K562 (cell line): ENCODE data around the gene NUFIP2. TPM values are rescaled to one million over a fixed set of nuclear protein-coding genes. Genes with fewer than 3 reads are reported as not detected.

Experiments
- CCNT2 ChIP-seq: IDR thresholded peaks from 2 replicates; pipeline ENCODE4 v1.6.1; 2011; ENCODE audit warnings: borderline replicate concordance, low read depth, mild to moderate bottlenecking, moderate library complexity, mixed read lengths, low read length; ENCODE audit not compliant: insufficient read length; ENCODE audit errors: extremely low read depth
- CREB1 ChIP-seq, 2 experiments: sonication (generic) in 1 of 2; formaldehyde crosslinking in 1 of 2; IDR thresholded peaks; 2 replicates each; pipeline versions ENCODE4 v1.6.1 to v1.8.0; 2012 to 2022; ENCODE audit warnings: inconsistent platforms in 1 of 2, mild to moderate bottlenecking in 1 of 2, missing genetic modification reagents in 1 of 2, moderate library complexity in 1 of 2
- CREBBP ChIP-seq: IDR thresholded peaks from one replicate; pipeline ENCODE4 v1.6.1; 2012; ENCODE audit warnings: low read depth, mild to moderate bottlenecking, control low read depth, inconsistent platforms, low read length
- DDX20 ChIP-seq: fragments of 450-650 bp; IDR thresholded peaks from 2 replicates; pipeline ENCODE4 v1.6.1; 2016; ENCODE audit warnings: missing genetic modification characterization, low read depth, mild to moderate bottlenecking, missing compliant biosample characterization, moderate library complexity
- FOXA1 ChIP-seq: fragments of 450-650 bp; IDR thresholded peaks from 2 replicates; pipeline ENCODE4 v1.6.1; 2016; ENCODE audit warnings: mild to moderate bottlenecking, borderline replicate concordance
- FOXP1 ChIP-seq: sonication (generic); formaldehyde crosslinking; IDR thresholded peaks from 2 replicates; pipeline ENCODE4 v1.8.0; 2022; ENCODE audit warnings: mild to moderate bottlenecking, missing genetic modification reagents
- MYC ChIP-seq, 2 experiments: fragments of 250-450 bp in 1 of 2; sonication (Bioruptor Pico) in 1 of 2; IDR thresholded peaks; 2 replicates each; pipeline versions ENCODE4 v1.5.1 to v1.6.1; 2012 to 2021; ENCODE audit warnings: low read depth in 2 of 2, borderline replicate concordance in 1 of 2, improper control_type of control experiment in 1 of 2, low read length in 1 of 2, mild to moderate bottlenecking in 1 of 2, moderate library complexity in 1 of 2
- PKNOX1 ChIP-seq: fragments of 450-650 bp; IDR thresholded peaks from 2 replicates; pipeline ENCODE4 v1.6.1; 2016
- POLR2AphosphoS5 ChIP-seq: IDR thresholded peaks from 2 replicates; pipeline ENCODE4 v1.6.1; 2011; ENCODE audit warnings: mild to moderate bottlenecking, low read depth, low read length, moderate library complexity; ENCODE audit not compliant: control insufficient read depth, insufficient read depth
- RBM22 ChIP-seq: fragments of 200-400 bp; formaldehyde crosslinking; IDR thresholded peaks from 2 replicates; pipeline ENCODE4 v1.6.1; 2018; ENCODE audit warnings: low read length, low read depth; ENCODE audit not compliant: poor library complexity, severe bottlenecking
- SMARCA4 ChIP-seq: fragments of 450-650 bp; IDR thresholded peaks from 2 replicates; pipeline ENCODE4 v1.6.1; 2016
- SNRNP70 ChIP-seq: fragments of 200-400 bp; formaldehyde crosslinking; optimal IDR thresholded peaks from 2 replicates; pipeline ENCODE3; 2017; ENCODE audit warnings: low read depth, low read length
- SRF ChIP-seq, 2 experiments: fragments of 250-450, 450-650 bp in 1 of 2; sonication (Bioruptor Pico) in 1 of 2; sonication (generic) in 1 of 2; formaldehyde crosslinking; IDR thresholded peaks; 2 replicates each; pipeline versions ENCODE4 v1.5.0 to v1.5.1; 2020 to 2022; ENCODE audit warnings: mild to moderate bottlenecking in 1 of 2, missing genetic modification reagents in 1 of 2
- TAF15 ChIP-seq: fragments of 200-400 bp; formaldehyde crosslinking; IDR thresholded peaks from 2 replicates; pipeline ENCODE4 v1.6.1; 2017; ENCODE audit warnings: mild to moderate bottlenecking, low read depth, low read length, moderate library complexity
- TEAD1 ChIP-seq, 2 experiments: fragments of 450-650 bp in 1 of 2; sonication (generic) in 1 of 2; formaldehyde crosslinking; IDR thresholded peaks; 2 replicates each; pipeline versions ENCODE4 v1.4.0 to v1.8.0; 2020 to 2022; ENCODE audit warnings: mild to moderate bottlenecking in 2 of 2, missing genetic modification reagents in 1 of 2
- YY1 ChIP-seq, 3 experiments: IDR thresholded peaks; 2 replicates each; pipeline ENCODE4 v1.6.1; 2011; ENCODE audit warnings: low read length in 2 of 3, mild to moderate bottlenecking in 2 of 3, moderate library complexity in 2 of 3, borderline replicate concordance in 1 of 3, control low read depth in 1 of 3, low read depth in 1 of 3; ENCODE audit not compliant: insufficient read depth in 3 of 3, insufficient replicate concordance in 2 of 3, control insufficient read depth in 1 of 3, insufficient read length in 1 of 3; ENCODE audit errors: extremely low read depth in 1 of 3
- ZFP1 ChIP-seq: fragments of 450-650 bp; formaldehyde crosslinking; IDR thresholded peaks from 2 replicates; pipeline ENCODE4 v1.4.0; 2020; ENCODE audit warnings: mild to moderate bottlenecking, mixed read lengths
- ZNF518B ChIP-seq: fragments of 250-450 bp; sonication (Bioruptor Pico); IDR thresholded peaks from 2 replicates; pipeline ENCODE4 v1.5.0; 2021; ENCODE audit warnings: mild to moderate bottlenecking, moderate library complexity
- ZNF655 ChIP-seq: fragments of 250-450 bp; sonication (Bioruptor Pico); IDR thresholded peaks from 2 replicates; pipeline ENCODE4 v1.5.0; 2021
- ZNF77 ChIP-seq: fragments of 250-450 bp; sonication (Bioruptor Pico); IDR thresholded peaks from 2 replicates; pipeline ENCODE4 v1.5.0; 2020
- polyA plus RNA-seq, 8 experiments: library from polyadenylated mRNA; depleted of rRNA in 4 of 8; stranded (reverse) in 5 of 8; unstranded in 3 of 8; fragments of >200 nt; fragmentation: Nextera tagmentation in 2 of 8; fragmentation: Illumina TruSeq in 1 of 8; extraction: Ambion mirVana in 2 of 8; extraction: Trizol in 1 of 8; gene quantifications; 2 replicates each; pipeline versions ENCODE4 v1.2.1 to v1.2.3, GENCODE V29; 2011 to 2014; ENCODE audit warnings: inconsistent platforms in 1 of 8, missing spikeins in 1 of 8
- total RNA-seq, 7 experiments: library from RNA; depleted of rRNA in 6 of 7; stranded (reverse); fragments of >200 nt in 6 of 7; fragmentation: Illumina TruSeq in 2 of 7; extraction: Trizol in 2 of 7; gene quantifications; 2 replicates each; pipeline versions ENCODE4 v1.2.1 to v1.2.3, GENCODE V29; 2011 to 2021; ENCODE audit warnings: low replicate concordance in 1 of 7

NUFIP2 gene
- total and polyA plus RNA-seq, 9 of the 15 experiments (the other 6 are each of a cell fraction or from before 2014, with no cell fraction given) = 4.9 to 40.7 (median 18.5) TPM

GRCh38 chr17:29293890-29294579, at the start of gene NUFIP2 (continued):
- peak; percentile 72 for TF ChIP-seq MYC (IDR thresholded peaks at IDR 0.05; ENCODE audit: low read depth, low read length)
- TF ChIP-seq MYC (CRISPR knock-in tag; IDR thresholded peaks at IDR 0.05; ENCODE audit: borderline replicate concordance, low read depth) = no peak
- TF ChIP-seq SNRNP70 = no peak
- no peak for TF ChIP-seq ZNF655
- TF ChIP-seq CREBBP = no peak
- no peak for TF ChIP-seq ZNF77 (CRISPR knock-in tag)
- 0 out of 2 replicates have a peak, but pooled peaks have one; percentile 24 for TF ChIP-seq ZFP1 (CRISPR knock-in tag)
- TF ChIP-seq POLR2AphosphoS5 = peak; percentile 98
- no peak for TF ChIP-seq FOXA1
- TF ChIP-seq DDX20 (tag) = no peak
- TF ChIP-seq FOXP1 (CRISPR knock-in tag) = peak; percentile 49; the same call in 1 of the 2 replicates
- peak; percentile 99 for TF ChIP-seq PKNOX1
- TF ChIP-seq SMARCA4 = no peak; the same call in 1 of the 2 replicates
- TF ChIP-seq ZNF518B (CRISPR knock-in tag) = no peak
- peak; percentile 82 for TF ChIP-seq CREB1 (IDR thresholded peaks at IDR 0.05)
- peak; percentile 83 for TF ChIP-seq CREB1 (CRISPR knock-in tag; IDR thresholded peaks at IDR 0.05)
- TF ChIP-seq CCNT2 = peak; percentile 78
- TF ChIP-seq TEAD1 (CRISPR knock-in tag; IDR thresholded peaks at IDR 0.05) = no peak; a peak in 1 of 4 replicates
- 0 out of 4 replicates have a peak, but pooled peaks of 1 of the 2 experiments have one; percentile 37 for TF ChIP-seq SRF (CRISPR knock-in tag; IDR thresholded peaks at IDR 0.05)
- peak; percentile 60 for TF ChIP-seq RBM22
- TF ChIP-seq TAF15 = peak; percentile 68; the same call in 1 of the 2 replicates
- TF ChIP-seq YY1 (IDR thresholded peaks at IDR 0.05; ENCODE audit: borderline replicate concordance in 1 of 3, control insufficient read depth in 1 of 3, extremely low read depth in 1 of 3, insufficient read depth in 3 of 3, insufficient read length in 1 of 3, insufficient replicate concordance in 2 of 3, low read depth in 1 of 3, low read length in 2 of 3) = peak in 2 of 3 experiments; percentile 52 to 76
